PC-3 (cell line): ENCODE data around the gene P2RY6. TPM values are rescaled to one million over a fixed set of nuclear protein-coding genes. Genes with fewer than 3 reads are reported as not detected.
A peak's percentile ranks its signal among the peaks of the same experiment; 100 is the strongest.

ENCODE experiments used
- ATAC-seq: fragments of 200-7000 bp; cut with Tn5 transposase; 2 replicates; pipeline ENCODE4 v1.9.1; 2020; ENCODE audit warnings: mild to moderate bottlenecking, moderate library complexity
- BruUV-seq: library from RNA; stranded (reverse); fragments of 400-500 nt; replicated peaks from 2 replicates; lab custom pipeline; 2021; lab: Mats Ljungman, UMichigan
- CTCF ChIA-PET: fragments of 300-600 bp; sonication (Branson Sonifier 250); formaldehyde crosslinking; loops from one replicate; lab custom pipeline; 2022; ENCODE audit warnings: antibody characterized with exemption; lab: Charles Lee
- POLR2A ChIA-PET: fragments of 300-600 bp; sonication (Branson Sonifier 250); formaldehyde crosslinking; loops from one replicate; lab custom pipeline; 2022; ENCODE audit warnings: antibody characterized with exemption; ENCODE audit not compliant: unreplicated experiment; lab: Charles Lee
- DNase-seq: peaks from one replicate; pipeline ENCODE4 v3.0.0-alpha.2; 2015
- H2AFZ ChIP-seq: fragments of 300-600 bp; sonication (generic); 2 replicates; pipeline ENCODE4 v1.6.0; 2016; ENCODE audit warnings: antibody characterized with exemption, low read length
- H3F3A ChIP-seq: fragments of 300-600 bp; sonication (generic); one replicate; pipeline ENCODE4 v1.6.0; 2017; ENCODE audit warnings: antibody characterized with exemption, low read length, control low read depth, mild to moderate bottlenecking; ENCODE audit not compliant: unreplicated experiment
- H3K27ac ChIP-seq: fragments of 300-600 bp; sonication (generic); 2 replicates; pipeline ENCODE4 v1.5.1; 2016; ENCODE audit warnings: mild to moderate bottlenecking, low read length
- H3K27me3 ChIP-seq: fragments of 300-600 bp; sonication (generic); 2 replicates; pipeline ENCODE4 v1.6.1; 2016; ENCODE audit warnings: low read length, mixed read lengths
- H3K36me3 ChIP-seq: fragments of 300-600 bp; sonication (generic); 2 replicates; pipeline ENCODE4 v1.6.1; 2016; ENCODE audit warnings: low read depth, mixed run types, low read length, mixed read lengths
- H3K4me1 ChIP-seq: fragments of 300-600 bp; sonication (generic); 2 replicates; pipeline ENCODE4 v1.5.1; 2016; ENCODE audit warnings: low read length; ENCODE audit not compliant: insufficient read depth
- H3K4me2 ChIP-seq: fragments of 300-600 bp; sonication (generic); 2 replicates; pipeline ENCODE4 v1.6.0; 2016; ENCODE audit warnings: low read length
- H3K4me3 ChIP-seq: fragments of 300-600 bp; sonication (generic); 2 replicates; pipeline ENCODE4 v1.5.1; 2016; ENCODE audit warnings: mild to moderate bottlenecking, low read length, mixed read lengths
- H3K79me2 ChIP-seq: fragments of 300-600 bp; sonication (generic); 2 replicates; pipeline ENCODE4 v1.6.1; 2017; ENCODE audit warnings: low read length, mixed read lengths
- H3K9ac ChIP-seq: fragments of 300-600 bp; sonication (generic); 2 replicates; pipeline ENCODE4 v1.6.0; 2016; ENCODE audit warnings: mild to moderate bottlenecking, low read length
- H3K9me2 ChIP-seq: fragments of 300-600 bp; sonication (generic); replicated peaks from 2 replicates; pipeline ENCODE4 v1.6.1; 2016; ENCODE audit warnings: mixed run types, low read length, mixed read lengths
- H3K9me3 ChIP-seq: fragments of 300-600 bp; sonication (generic); 2 replicates; pipeline ENCODE4 v1.6.1; 2016; ENCODE audit warnings: low read length, mixed read lengths
- H4K20me1 ChIP-seq: fragments of 300-600 bp; sonication (generic); 2 replicates; pipeline ENCODE4 v1.6.1; 2016; ENCODE audit warnings: low read length, mixed read lengths
- CTCF ChIP-seq: fragments of 300-600 bp; sonication (generic); conservative IDR thresholded peaks from 2 replicates; pipeline ENCODE4 v1.5.1; 2017; ENCODE audit warnings: antibody characterized with exemption, low read depth, mild to moderate bottlenecking, low read length
- EZH2 ChIP-seq: fragments of 300-600 bp; sonication (generic); IDR thresholded peaks from one replicate; pipeline ENCODE4 v1.6.1; 2017; ENCODE audit warnings: antibody characterized with exemption, mild to moderate bottlenecking, low read length; ENCODE audit not compliant: unreplicated experiment
- EZH2phosphoT487 ChIP-seq: fragments of 300-600 bp; sonication (generic); IDR thresholded peaks from 2 replicates; pipeline ENCODE4 v1.6.1; 2018; ENCODE audit warnings: mild to moderate bottlenecking, antibody characterized with exemption, low read length, borderline replicate concordance
- intact Hi-C: fragments of 100-400 bp; cut with micrococcal nuclease; formaldehyde crosslinking; loops from 2 replicates; pipeline ENCODE4 v1.9.0; 2023
- total RNA-seq: library from RNA; depleted of rRNA; stranded (reverse); fragments of >200 nt; gene quantifications from 2 replicates; pipeline ENCODE4 v1.2.3, GENCODE V29; 2014

P2RY6 gene
- total RNA-seq, 1 experiment from 2014 or later, result 2.0 TPM

- no TSS peak for BruUV-seq
Observed at GRCh38 chr11:73308003-73308960, 36.1 kb downstream of the P2RY6 start, which contains the start of gene ARHGEF17. TSS of gene ARHGEF17 (plus strand) at chr11:73308276. CDS start at chr11:73308639, 363 bp downstream.

GRCh38 chr11:73308961-73309919 is 37.1 kb downstream of the P2RY6 start:
- Histone ChIP-seq H3K27me3 (no peaks in the 10 kb centered on the region), H3K79me2 (no peaks in the 10 kb centered on the region), H3F3A (no peaks in the 10 kb centered on the region), H3K4me3 (peak overlapping the region; percentile 86; the same call in 1 of the 2 replicates), H3K27ac (no peak overlapping the region), H3K9ac (no peak overlapping the region), H3K4me1 (peaks cover 9% of the 10 kb centered on the region), H3K9me2 (no peaks in the 10 kb centered on the region), H3K9me3 (no peaks in the 10 kb centered on the region), H3K36me3 (no peaks in the 10 kb centered on the region), H2AFZ (no peak overlapping the region; the same call in 1 of the 2 replicates), H4K20me1 (no peaks in the 10 kb centered on the region), H3K4me2 (peak overlapping the region; percentile 97)
- ChIA-PET CTCF (no interaction called here), POLR2A (no interaction called here)
- ATAC-seq (no peak), DNase-seq (no peak)
- BruUV-seq, result no TSS peak
- intact Hi-C loops, result loop anchor here (5.0 kb wide), 1 partner anchor 122 kb away; no protein-coding TSS in a partner anchor
- TF ChIP-seq EZH2 (no peak), CTCF (no peak), EZH2phosphoT487 (no peak)

More at GRCh38 chr11:73308003-73308960, 36.1 kb downstream of the P2RY6 start, which contains the start of gene ARHGEF17:
- Histone ChIP-seq H3K9me2 (no peaks in the 10 kb centered on the region), H3F3A (no peaks in the 10 kb centered on the region), H4K20me1 (no peaks in the 10 kb centered on the region), H3K4me2 (peak within 1 kb of the TSS; percentile 97), H3K79me2 (no peaks in the 10 kb centered on the region), H3K27me3 (no peaks in the 10 kb centered on the region), H3K36me3 (no peaks in the 10 kb centered on the region), H3K27ac (peak within 1 kb of the TSS; percentile 72), H3K9me3 (no peaks in the 10 kb centered on the region), H3K4me1 (peaks cover 9% of the 10 kb centered on the region), H2AFZ (peak within 1 kb of the TSS; percentile 89), H3K9ac (peak within 1 kb of the TSS; percentile 71), H3K4me3 (peak within 1 kb of the TSS; percentile 86)
- TF ChIP-seq EZH2 (no peak), CTCF (no peak), EZH2phosphoT487 (no peak)
- POLR2A ChIA-PET, result interaction anchor here (0.5 kb wide), 1 partner anchor 173 kb away, joined by 3 read pairs; no protein-coding TSS in a partner anchor
- peak; percentile 51 for ATAC-seq
- intact Hi-C loops, result loop anchor here (5.0 kb wide), 1 partner anchor 121 kb away; no protein-coding TSS in a partner anchor
- CTCF ChIA-PET, result interaction anchor here (0.5 to 2.5 kb wide), 9 partner anchors 13 to 515 kb away, joined by 3 to 48 read pairs (median 10); partner anchors contain the start of gene STARD10
- peak; percentile 69 for DNase-seq
